CMK (cell line): Measurements from ENCODE around the gene RBMS3.

Source experiments
- DNase-seq: peaks from one replicate; pipeline ENCODE4 v3.0.0-alpha.2; 2010; ENCODE audit warnings: low read depth

The RBMS3 gene

DNA sequence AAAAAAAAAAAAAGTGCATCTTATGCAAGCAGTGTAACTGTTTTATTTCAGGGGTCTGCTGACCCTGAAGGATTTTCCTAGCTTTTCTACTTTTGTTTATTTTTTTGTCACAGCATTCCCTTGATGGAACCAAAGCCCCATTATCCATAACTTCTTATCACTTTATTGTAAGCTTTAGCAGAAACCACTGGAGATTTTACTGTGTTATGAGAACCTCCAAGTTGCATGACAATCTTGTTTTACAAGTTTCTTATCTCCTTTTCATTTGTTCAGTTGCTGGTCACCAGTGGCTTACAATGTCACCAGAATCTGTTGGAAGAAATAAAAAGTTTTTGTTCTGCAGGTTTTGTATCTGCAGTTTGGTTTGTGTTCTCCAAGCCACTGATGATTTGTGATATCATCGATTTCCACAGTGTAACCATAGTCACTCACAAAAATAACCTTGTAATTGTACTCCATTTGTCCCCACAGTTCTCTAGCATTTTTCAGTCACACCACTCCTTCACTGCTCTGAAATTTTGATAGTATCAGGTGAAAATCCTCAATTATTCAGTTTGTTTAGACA is 660.0 kb downstream of the RBMS3 start:
- no peak for DNase-seq

DNA sequence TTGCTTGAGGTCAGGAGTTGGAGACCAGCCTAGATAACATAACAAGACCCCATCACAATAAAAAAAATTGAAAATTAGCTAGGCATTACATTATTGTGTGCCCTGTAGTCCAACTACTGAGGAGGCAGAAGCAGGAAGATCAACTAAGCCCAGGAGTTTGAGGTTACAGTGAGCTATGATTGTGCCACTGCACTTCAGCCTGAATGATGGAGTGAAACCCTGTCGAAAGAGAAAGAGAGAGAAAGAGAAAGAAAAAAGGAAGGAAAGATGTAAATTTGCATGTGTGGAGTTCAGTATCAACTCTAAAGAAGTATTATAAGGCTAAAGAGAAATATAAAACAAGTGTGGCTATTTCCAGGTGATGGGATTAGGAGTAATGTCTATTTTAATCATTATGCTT is 661.4 kb downstream of the RBMS3 start:
- DNase-seq, result no peak

DNA sequence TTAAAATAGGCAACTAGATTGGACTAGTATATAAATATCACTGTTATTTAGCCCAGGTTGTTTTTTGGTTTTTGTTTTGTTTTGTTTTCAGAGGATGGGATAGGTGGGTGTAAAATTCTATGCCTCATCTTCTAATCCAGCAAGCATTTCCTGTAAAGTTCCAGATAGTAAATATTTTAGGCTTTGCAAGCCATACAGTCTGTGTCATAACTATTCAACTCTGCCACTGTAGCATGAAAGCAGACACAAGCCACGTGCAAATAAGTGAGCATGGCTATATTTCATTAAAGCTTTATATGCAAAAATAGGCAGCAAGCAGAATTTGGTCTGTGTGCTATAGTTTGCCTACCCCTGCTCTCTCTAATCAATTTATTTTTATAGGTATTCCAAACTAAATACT is 668.3 kb downstream of the RBMS3 start:
- no peak for DNase-seq

- no peak for DNase-seq
These were observed 669.2 kb downstream of the RBMS3 start for GRCh38 chr3:29949940-29950616.

DNA sequence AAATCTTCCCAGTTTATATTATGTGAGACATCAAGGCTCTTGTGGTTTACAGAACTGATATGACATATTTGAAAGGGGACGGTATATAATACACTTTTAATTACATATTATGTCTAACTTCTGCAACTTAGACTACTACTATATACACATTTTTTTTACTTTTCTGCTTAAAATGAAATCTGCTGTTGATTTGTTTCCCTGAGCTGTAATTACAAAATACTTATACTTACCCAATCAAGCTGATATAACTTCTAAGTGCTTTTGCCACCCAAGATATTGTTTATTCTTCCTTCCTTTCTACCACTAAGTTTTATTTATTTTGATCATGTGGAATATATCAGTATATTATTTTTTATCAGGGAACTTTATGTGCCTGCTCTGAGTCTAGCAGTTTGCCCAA is 671.6 kb downstream of the RBMS3 start:
- no peak for DNase-seq

DNA sequence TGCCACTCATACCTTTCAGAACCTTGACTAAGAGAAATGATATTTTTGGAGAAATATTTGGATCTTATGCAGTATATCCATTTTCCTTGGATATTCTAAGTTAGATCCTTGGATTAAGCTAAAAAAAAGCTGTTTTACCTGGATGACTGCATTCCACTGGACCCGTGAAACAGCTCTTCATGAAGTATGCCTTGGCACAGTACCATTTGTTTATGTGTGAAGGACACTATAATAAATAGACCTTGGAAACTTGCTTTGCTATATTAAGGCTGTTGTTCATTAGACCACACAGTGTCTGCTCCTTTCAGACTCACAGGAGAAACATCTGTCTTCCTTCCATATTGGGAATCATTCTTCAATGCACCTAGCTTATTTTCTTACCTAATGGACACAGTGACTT is 674.5 kb downstream of the RBMS3 start:
- DNase-seq, result no peak

DNA sequence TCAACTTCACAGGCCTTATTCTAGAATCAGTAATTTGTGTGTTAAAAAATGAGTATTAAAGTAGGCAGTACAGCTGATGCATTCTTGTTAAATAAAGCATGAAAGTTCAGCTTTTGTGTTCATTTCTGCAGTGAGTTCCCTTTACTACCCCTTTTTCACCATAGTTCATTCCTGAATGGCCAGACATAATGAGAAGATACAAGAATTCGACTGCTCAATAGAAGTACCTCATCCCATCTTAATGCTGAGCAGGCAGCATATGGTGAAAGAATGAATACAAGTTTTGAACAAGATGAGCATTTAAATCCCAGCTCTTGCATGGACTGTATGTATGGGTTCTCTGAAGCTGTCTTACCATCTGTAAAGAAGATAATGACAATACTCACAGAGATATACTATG is 677.9 kb downstream of the RBMS3 start:
- no peak for DNase-seq

- no peak for DNase-seq
These were observed 691.0 kb downstream of the RBMS3 start for GRCh38 chr3:29971895-29972294.

- no peak for DNase-seq
These were observed 691.6 kb downstream of the RBMS3 start for GRCh38 chr3:29972320-29972993.

DNA sequence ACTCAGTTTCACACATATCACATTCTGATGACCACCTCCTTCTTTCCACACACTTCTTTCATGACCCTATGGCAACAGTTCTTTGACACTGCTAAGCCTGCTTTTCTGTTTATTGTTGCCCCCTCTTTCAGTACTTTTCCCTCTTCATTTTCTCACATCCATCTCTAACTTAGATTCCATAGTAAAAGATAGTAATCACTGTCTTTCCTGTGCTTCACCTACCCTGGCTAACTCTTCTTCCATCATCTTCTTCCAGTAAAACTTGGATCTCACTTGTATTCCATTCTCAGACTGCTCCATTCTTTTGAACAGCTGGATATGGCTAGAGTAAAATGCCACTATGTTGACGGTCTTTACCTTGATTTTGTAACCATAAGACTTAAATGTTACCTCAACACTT is 692.9 kb downstream of the RBMS3 start:
- DNase-seq, result no peak

GRCh38 chr3:29976871-29977270 is 696.0 kb downstream of the RBMS3 start:
- DNase-seq, result no peak

GRCh38 chr3:29977360-29977759 is 696.5 kb downstream of the RBMS3 start:
- no peak for DNase-seq

GRCh38 chr3:29978036-29978435 is 697.2 kb downstream of the RBMS3 start:
- no peak for DNase-seq

DNA sequence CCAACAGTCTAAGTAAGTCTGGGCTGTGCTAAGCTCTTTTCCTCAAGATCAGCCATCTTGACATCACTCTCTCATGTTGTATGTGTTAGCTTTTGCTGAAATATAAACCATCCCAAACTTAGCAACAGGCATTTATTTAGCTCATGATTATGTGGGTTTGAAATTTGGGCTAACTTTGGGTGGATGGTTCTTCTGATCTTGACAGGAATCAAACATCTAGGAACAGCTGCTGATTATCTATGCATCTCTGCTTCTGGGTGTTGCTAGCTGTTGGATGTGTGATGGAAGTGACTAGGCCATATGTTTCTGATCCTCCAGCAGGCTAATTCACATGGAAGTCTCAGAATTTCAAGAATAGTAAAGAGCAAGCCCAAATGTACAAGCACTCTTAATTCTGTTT is 710.3 kb downstream of the RBMS3 start:
- DNase-seq, result no peak

DNA sequence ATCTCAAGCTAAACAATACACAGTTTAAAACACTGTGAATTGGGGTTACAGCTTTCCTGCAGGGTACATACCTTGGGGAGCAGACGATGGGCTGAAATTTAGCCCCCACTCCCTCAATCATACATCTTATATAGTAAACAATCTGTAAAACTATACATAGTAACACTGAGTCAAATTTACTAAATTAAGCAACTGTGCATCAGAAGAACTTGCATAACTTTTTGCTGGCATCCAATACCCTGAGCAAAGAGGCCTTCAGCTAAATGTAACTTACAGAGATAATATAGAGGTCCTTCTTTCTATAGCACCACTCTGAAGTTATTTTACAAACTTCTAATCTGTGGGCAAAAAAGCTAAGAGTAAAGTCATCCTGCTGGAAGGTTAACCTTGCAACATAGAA is 721.9 kb downstream of the RBMS3 start:
- no peak for DNase-seq

DNA sequence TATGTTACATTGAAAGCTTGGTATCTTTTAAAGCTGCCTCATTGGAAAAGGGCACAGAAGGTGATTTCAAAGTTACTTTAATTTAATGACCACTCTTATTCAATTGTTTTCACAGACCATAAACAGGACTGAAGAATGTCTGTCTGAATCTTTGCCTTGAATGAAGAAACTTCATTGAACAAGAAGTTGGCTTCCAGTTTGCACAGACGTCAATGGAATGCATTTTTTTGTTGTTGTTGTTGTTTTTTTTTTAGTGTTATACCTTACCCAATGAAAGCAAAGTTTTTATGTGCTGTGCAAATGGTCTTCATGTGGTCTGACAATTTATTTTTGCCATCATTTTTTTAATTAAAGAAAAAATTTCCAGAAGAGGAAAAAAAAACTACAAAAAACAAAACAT is 722.9 kb downstream of the RBMS3 start:
- no peak for DNase-seq

DNA sequence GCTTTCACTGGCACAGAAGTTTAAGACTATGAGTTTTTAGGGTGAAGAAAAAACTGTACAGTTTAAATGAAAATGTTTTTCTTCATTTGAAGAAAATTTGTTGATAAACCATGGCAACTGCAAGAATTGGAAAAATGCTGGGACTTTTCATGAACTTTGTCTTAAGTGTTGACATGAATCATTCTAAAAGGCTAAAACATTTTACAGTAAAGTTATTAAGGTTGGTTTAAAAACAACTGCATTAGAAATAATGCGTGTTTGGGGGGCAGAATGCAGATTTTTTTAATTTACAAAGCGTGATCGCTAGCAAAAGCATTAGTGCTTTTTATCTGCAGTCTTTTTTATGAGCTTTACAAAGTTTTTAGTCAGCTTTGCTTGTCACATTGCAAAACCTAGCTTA is 723.6 kb downstream of the RBMS3 start:
- no peak for DNase-seq

GRCh38 chr3:30006111-30006510 is 725.2 kb downstream of the RBMS3 start:
- DNase-seq, result no peak

DNA sequence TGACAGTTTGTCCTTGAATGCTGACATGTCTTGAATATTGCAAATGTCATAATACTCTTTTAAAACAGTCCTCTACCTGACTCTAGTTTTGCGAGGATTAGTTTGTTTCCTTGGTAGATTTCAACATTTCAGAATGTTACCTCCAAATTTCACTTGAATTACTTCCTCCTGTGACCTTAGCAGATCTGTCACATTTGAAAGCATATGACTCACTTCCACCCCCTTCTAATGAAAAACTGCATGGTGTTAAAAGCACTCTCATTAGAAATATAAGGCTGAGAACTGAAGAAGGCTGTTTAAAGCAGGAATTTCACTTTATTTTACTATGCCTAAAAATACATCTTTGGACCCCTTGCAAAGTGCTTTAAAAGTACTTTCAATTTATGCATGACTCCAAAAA is 726.8 kb downstream of the RBMS3 start:
- no peak for DNase-seq

DNA sequence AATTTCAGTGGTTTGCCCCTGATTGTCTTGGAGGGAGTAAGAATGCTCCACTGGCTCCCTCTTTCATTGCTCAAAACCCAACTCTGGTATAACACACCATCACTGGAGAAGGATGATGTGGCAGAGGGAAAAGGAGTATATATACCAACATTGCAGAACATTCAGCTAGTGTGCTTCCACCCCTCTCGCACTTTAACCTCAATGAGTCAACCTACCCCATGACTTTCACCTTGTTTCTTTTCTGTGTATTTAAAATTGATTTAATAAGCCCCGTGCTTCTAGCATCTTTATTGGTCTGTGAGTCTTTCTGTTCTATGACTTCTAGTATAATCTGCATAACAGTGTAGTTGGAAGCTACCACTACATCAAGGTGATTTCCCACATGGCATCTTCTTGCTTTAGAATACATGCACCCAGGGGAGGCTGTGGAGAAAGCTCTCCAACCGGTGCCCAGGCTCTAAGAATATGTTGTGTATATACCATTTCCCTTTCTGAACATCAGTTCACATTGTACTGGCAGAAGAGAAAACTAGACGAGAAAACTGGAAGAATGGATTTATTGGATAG is 730.4 kb downstream of the RBMS3 start:
- DNase-seq, result no peak

DNA sequence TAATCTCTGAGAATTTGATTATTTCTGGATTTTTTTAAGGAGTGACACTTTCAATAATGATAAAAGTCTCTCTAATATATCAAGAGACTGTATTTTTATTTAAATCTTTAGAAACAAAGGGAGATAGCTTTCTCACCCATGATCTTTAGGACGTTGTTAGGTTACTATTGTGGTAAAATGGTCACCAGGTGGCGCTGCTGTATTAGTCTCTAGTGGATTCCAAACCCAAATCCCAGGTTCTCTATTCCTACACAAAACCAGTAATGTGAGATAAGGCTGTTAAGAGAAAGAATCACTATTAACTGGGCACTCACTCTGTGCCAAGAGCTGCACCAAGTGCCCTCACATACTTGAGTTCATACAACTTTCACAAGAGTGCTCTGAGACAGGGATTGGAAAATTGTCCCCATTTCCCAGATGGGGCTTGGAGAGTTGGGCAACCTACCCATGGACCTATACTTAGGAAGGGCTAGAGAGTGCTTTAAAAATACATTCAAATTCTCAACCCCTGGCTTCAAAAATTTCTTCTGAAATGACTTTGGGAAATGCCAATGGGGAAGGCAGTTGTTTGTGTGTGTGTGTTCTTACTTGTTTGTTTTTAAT is 732.2 kb downstream of the RBMS3 start:
- peak; percentile 44 for DNase-seq

DNA sequence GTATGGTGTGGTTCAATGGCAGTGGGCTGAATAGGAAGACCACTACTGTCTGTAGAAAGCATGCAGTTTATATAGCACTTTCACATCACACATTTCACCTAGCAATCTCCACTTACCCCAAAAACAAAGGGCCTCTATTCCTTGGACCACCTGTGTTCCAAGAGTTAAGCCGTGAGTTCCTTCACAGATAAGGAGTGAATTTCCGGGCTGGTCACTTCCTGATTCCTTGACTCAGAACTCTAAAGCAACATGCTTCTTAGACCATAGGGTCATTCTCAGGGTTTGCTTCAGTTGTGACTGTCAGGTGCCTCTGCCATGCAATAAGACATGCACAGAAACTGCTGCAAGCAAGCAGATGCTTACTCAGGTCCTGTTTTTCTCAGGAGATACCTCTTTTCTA is 737.0 kb downstream of the RBMS3 start:
- no peak for DNase-seq

DNA sequence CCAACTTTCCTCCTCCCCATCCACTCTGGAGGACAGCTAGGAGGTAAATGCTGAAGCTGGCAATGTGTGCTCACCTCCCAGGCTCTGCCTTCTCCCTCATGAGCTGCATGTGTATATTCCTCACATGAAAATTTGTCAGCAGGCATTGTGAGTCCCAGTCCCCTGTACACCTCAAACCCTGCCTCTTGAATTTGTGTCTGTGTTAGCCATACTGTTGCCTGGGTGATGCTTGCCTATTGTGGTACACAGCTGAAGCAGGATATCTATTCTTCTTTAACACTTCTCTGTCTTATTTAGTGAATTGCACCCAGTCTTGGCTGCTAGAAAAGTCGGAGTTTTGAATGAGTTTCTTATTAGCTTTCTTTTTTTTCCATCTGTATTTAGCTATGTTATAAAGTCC is 739.5 kb downstream of the RBMS3 start:
- no peak for DNase-seq
